ENCODE data around the gene LYRM9. TPM values are rescaled to one million over a fixed set of nuclear protein-coding genes. Genes with fewer than 3 reads are reported as not detected.

The LYRM9 gene
- polyA plus RNA-seq, 3 donors: 5.9 to 7.6 (median 6.3) TPM

- Mint-ChIP-seq H3K27me3 (ENCODE audit: low read depth in 3 of 3) (peaks cover 0 to 2% (median 0%) of the 10 kb centered on the region in 3 donors), H3K4me1 (peaks cover 11% of the 10 kb centered on the region), H3K4me3 (no peak overlapping the region), H3K27ac (no peak overlapping the region), H3K9me3 (peaks cover 0 to 6% (median 4%) of the 10 kb centered on the region in 7 donors), H3K36me3 (no peaks in the 10 kb centered on the region)
- Histone ChIP-seq H3K4me1 (ENCODE audit: control insufficient read depth in 1 of 2, insufficient read depth in 2 of 2, low read length in 2 of 2) (no peaks in the 10 kb centered on the region), H2AFZ (ENCODE audit: insufficient read depth, low read depth, low read length, poor library complexity, severe bottlenecking) (no peak overlapping the region), H3K4me3 (replicated peaks in 1 of 3; ENCODE audit: low read depth in 2 of 3, low read length in 3 of 3) (no peak overlapping the region), H3K9ac (ENCODE audit: insufficient read depth, low read length, poor library complexity, severe bottlenecking) (no peak overlapping the region), H4K20me1 (ENCODE audit: insufficient read depth, low read length) (no peaks in the 10 kb centered on the region), H3K27me3 (ENCODE audit: control insufficient read depth in 2 of 2, insufficient read depth in 2 of 2, low read length in 2 of 2) (no peaks in the 10 kb centered on the region), H3K9me3 (replicated peaks in 1 of 2; ENCODE audit: control insufficient read depth in 1 of 2, insufficient read depth in 1 of 2, low read length in 2 of 2) (no peaks in the 10 kb centered on the region), H3K4me2 (replicated peaks; ENCODE audit: extremely low read depth, low read length, poor library complexity, severe bottlenecking) (no peak overlapping the region), H3K36me3 (replicated peaks in 1 of 2; ENCODE audit: control insufficient read depth in 1 of 2, insufficient read depth in 2 of 2, low read length in 2 of 2) (no peaks in the 10 kb centered on the region), H3K79me2 (ENCODE audit: insufficient read depth, low read length) (no peaks in the 10 kb centered on the region), H3K27ac (ENCODE audit: low read depth in 1 of 2, low read length in 2 of 2) (no peak overlapping the region)
- DNase-seq: no peak
- 97% methylated on average over 10 of the region's 11 CpGs for WGBS (ENCODE audit: insufficient coverage)
- TF ChIP-seq CTCF (IDR thresholded peaks at IDR 0.05): no peak
- intact Hi-C loops (cut with micrococcal nuclease): loop anchor here (5.0 to 10.0 kb wide), 2 partner anchors 75 to 78 kb away; partner anchors contain the start of gene NOS2 (in 1 of the 2)
Observed at GRCh38 chr17:27882162-27882840, 10.9 kb downstream of the LYRM9 start.

GRCh38 chr17:27879987-27880608, 13.1 kb downstream of the LYRM9 start:
- H4K20me1 ChIP-seq (ENCODE audit: insufficient read depth, low read length): no peaks in the 10 kb centered on the region
- H3K36me3 Mint-ChIP-seq: no peaks in the 10 kb centered on the region
- H3K4me2 ChIP-seq (replicated peaks; ENCODE audit: extremely low read depth, low read length, poor library complexity, severe bottlenecking): no peak overlapping the region
- H3K4me1 Mint-ChIP-seq: peaks cover 8% of the 10 kb centered on the region
- H3K9ac ChIP-seq (ENCODE audit: insufficient read depth, low read length, poor library complexity, severe bottlenecking): no peak overlapping the region
- no peak overlapping the region for H3K27ac Mint-ChIP-seq
- no peaks in the 10 kb centered on the region for H3K27me3 ChIP-seq (ENCODE audit: control insufficient read depth in 2 of 2, insufficient read depth in 2 of 2, low read length in 2 of 2)
- no peak overlapping the region for H3K4me3 Mint-ChIP-seq
- DNase-seq: peak; percentile 42 to 55 (median 47)
- no peaks in the 10 kb centered on the region for H3K36me3 ChIP-seq (replicated peaks in 1 of 2; ENCODE audit: control insufficient read depth in 1 of 2, insufficient read depth in 2 of 2, low read length in 2 of 2)
- H2AFZ ChIP-seq (ENCODE audit: insufficient read depth, low read depth, low read length, poor library complexity, severe bottlenecking): no peak overlapping the region
- no peak overlapping the region for H3K4me3 ChIP-seq (replicated peaks in 1 of 3; ENCODE audit: low read depth in 2 of 3, low read length in 3 of 3)
- intact Hi-C loops (cut with micrococcal nuclease): loop anchor here (1.0 to 10.0 kb wide), 6 partner anchors 73 to 225 kb away; partner anchors contain the start of gene NOS2 (in 1 of the 2)
- peaks cover 0 to 2% (median 0%) of the 10 kb centered on the region in 7 donors for H3K9me3 Mint-ChIP-seq
- WGBS (ENCODE audit: insufficient coverage): 26% methylated on average over 2 of the region's 3 CpGs
- TF ChIP-seq CTCF (IDR thresholded peaks at IDR 0.05): peak; percentile 85
- H3K27ac ChIP-seq (ENCODE audit: low read depth in 1 of 2, low read length in 2 of 2): no peak overlapping the region
- no peaks in the 10 kb centered on the region for H3K9me3 ChIP-seq (replicated peaks in 1 of 2; ENCODE audit: control insufficient read depth in 1 of 2, insufficient read depth in 1 of 2, low read length in 2 of 2)
- H3K4me1 ChIP-seq (ENCODE audit: control insufficient read depth in 1 of 2, insufficient read depth in 2 of 2, low read length in 2 of 2): no peaks in the 10 kb centered on the region
- no peaks in the 10 kb centered on the region for H3K27me3 Mint-ChIP-seq (ENCODE audit: low read depth in 3 of 3)
- no peaks in the 10 kb centered on the region for H3K79me2 ChIP-seq (ENCODE audit: insufficient read depth, low read length)
